GM21723 (cell line): Measurements from ENCODE around the gene DGKD.
"Not testable (repeated sequence)": the region's sequence is repeated elsewhere in the genome, so short reads cannot be mapped to it uniquely, and the experiment has no call there.

ENCODE experiments used
- ATAC-seq: cut with Tn5 transposase; IDR thresholded peaks from one replicate; pipeline ENCODE4 v1.9.1; 2021; ENCODE audit warnings: mild to moderate bottlenecking, moderate library complexity; ENCODE audit not compliant: unreplicated experiment

The DGKD gene

DNA sequence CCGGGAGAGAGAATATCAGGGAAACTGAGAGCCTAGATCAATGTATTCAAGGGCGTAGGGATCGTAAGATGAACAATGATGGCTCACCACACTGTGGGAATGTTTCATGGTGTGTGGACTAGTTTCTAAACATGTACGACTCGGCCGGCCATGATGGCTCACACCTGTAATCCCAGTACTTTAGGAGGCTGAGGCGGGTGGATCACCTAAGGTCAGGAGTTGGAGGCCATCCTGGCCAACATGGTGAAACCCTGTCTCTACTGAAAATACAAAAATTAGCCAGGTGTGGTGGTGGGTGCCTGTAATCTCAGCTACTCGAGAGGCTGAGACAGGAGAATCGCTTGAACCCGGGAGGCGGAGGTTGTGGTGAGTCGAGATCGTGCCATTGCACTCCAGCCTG, 18.2 kb upstream of the DGKD start:
- not testable (repeated sequence) for ATAC-seq

DNA sequence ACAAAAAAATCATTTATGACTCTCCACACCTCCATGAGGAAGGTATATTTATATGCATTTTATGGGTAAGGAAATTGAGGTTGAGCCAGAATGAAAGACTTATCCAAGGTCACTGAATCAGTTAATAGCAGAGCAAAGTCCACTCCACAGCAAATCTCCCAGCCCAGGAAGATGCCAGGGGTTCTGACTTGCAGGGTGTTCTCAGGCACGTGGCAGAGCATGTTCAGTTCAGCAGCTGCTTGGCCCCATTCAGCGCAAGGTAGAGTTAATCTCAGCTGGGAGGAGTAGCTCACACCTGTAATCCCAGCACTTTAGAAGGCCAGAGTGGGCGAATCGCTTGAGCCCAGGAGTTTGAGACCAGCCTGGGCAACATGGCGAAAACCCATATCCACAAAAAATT, 17.8 kb upstream of the DGKD start:
- no peak for ATAC-seq

DNA sequence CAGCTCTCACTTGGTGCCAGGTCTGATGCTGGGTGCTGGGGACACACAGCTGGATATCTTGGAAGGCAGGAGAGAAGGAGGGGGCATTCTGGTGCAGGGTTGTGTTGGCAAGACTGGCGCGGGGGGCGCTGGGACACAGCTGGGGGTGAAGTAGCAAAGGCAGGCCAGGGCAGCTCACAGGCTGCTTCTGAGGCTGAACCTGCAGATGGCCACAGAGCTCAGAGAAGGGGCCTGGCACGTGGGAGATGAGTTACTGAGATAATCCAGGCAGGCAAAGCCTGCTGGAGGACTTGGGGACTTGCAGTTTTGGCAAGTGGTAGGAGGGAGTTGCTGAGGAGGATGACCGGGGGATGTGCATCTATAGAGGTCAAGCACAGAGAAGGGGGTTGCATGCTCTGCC, 16.2 kb upstream of the DGKD start:
- no peak for ATAC-seq

DNA sequence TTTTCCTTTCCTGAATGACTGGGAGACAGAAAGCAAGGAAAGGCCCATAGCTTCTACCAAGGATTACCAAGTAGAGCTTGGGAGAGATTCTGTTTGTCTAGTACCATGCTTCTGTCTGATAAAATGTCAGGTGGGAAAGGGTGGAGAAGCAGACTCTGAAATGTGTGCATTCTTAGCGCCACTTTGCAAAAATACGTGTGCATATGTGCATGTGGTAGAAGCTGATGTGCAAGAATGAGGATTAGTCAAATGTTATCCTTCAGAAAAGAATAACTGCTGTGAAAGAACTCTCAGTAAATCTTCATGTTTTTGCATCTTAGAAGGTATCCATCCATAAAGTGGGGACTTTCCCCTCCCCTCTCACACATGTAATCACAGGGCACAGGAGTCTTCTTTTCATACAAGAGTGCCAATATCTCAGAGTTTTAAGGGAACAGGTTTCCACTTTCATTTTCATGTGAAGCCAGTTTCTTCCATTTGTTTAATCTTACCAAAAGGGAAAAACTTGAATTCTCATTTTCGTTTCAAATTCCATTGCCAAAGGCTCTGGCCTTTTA, 15.4 kb upstream of the DGKD start:
- no peak for ATAC-seq

DNA sequence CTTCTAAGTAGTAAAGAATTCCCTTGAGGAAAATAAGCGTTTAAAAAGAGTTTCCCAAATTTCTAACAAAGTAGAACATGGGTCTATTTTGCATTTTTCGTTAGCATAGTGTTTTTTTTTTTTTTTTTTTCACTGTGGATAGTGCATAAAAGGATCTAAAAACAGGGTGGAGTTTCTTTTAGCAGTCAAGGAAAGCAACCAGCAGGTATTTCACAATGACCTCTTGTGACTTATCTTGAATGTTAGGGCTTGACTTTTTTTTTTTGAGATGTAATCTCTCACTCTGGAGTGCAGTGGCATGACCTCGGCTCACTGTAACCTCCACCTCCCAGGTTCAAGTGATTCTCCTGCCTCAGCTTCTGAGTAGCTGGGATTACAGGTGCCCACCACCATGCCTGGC, 14.9 kb upstream of the DGKD start:
- no peak for ATAC-seq

- ATAC-seq: no peak
Measured at GRCh38 chr2:233341296-233341695, 13.0 kb upstream of the DGKD start.

GRCh38 chr2:233342301-233342700, 12.0 kb upstream of the DGKD start:
- no peak for ATAC-seq

DNA sequence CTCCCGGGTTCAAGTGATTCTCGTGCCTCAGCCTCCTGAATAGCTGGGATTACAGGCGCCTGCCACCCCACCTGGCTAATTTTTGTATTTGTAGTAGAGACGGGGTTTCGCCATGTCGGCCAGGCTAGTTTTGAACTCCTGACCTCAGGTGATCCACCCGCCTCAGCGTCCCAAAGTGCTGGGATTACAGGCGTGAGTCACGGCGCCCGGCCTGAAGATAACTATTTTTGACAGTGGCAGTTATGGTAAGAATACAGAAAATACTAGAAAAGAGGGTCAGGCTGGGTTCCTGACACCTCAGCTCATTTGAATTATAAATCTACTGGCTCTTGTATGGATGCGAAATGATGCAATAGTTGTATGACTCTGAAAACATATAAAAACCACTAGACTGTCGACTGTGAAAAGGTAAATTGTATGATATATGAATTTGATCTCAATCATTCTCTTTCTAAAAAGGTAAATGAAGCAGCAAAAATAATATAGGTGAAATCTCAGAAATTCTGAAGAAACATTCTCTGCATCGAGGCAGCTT, 11.1 kb upstream of the DGKD start:
- ATAC-seq: no peak

GRCh38 chr2:233346376-233346775, 7.9 kb upstream of the DGKD start:
- ATAC-seq: no peak

DNA sequence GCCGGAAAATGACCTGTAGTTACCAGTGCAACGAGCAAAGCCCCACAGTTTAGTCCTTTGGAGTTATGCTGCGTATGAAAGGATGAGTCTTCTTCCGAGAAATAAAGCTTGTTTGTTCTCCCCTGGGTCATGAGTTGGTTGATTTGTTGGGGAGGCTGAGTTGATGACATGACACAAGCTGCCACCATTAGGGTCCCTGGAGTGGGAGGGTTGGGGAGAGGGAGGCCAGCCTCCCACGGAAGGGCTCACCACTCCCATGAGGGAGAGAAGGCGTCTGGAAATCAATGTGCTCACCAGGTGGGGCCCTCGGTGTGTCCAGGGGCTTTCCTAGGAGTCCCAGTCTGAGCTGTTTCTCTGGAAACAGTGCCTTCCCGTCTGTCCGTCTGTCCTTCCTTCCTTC, 7.4 kb upstream of the DGKD start:
- no peak for ATAC-seq

DNA sequence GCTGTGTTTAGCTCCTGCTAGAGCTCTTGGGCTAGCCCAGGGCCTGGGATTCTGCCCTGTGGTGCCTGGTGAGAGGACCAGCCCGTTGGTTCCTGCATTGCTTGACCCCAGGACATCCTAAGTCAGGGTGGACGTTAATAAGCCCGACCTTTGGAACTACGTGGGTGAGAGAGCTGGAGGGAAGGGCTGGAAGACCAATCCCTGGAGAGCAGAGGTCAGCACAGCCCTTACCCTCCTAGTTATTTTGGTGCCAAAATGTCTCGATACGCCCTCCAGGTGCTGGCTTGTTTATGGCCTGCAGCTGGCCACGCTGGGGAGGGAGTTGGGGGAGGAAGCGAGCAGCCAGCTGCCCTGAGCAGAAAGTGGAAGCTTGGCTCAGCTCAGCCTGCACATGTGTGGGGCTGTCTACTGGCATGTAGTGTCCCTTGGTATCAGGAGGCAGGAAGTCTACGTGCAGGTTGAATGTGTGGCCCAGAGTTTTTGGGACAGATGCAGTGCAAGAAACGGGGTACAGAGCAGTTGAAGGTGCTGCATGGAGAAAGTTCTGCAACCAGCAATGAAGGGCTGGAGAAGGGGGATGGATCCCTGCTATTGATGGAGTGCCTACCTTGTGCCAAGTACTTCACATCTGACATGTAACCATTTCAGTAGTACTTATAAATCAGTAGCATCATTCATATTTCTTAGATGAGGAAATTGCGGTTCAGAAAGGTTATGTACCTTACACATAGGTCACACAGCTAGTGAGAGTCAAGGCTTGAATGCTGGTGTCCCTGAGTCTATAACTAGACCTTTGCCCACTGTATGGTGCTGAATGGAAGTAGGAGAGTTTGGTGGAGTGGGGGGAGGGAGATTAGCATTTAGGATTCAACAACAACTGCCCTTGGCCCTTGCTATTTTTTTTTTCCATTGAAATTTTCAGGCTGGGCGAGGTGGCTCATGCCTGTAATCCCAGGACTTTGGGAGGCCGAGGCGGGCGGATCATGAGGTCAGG, 5.0 kb upstream of the DGKD start:
- ATAC-seq: peak; percentile 64

DNA sequence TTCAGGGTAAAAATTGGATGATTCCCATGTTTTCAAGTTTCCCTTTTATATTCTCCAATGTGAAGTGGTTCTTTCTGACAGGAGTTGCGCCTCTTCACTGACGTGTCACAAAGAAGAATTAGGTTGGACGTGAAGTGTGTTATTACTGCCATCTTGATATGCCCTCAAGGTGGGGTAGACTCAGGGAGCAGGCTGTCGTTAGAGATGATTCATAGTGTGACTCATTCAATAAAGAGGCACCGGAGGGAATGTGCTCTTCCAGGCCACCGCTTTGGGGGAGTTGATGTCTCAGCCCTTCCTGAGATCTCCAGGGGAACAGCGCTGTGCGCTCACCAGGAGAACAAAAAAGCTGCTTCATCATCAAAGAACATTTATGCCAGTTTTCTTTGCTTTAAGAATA, 3.6 kb upstream of the DGKD start:
- no peak for ATAC-seq

- no peak for ATAC-seq
Measured at GRCh38 chr2:233351423-233351822, 2.9 kb upstream of the DGKD start.

GRCh38 chr2:233352141-233352842, 2.0 kb upstream of the DGKD start:
- no peak for ATAC-seq

GRCh38 chr2:233353101-233353768, 1.1 kb upstream of the DGKD start:
- ATAC-seq: peak; percentile 21

DNA sequence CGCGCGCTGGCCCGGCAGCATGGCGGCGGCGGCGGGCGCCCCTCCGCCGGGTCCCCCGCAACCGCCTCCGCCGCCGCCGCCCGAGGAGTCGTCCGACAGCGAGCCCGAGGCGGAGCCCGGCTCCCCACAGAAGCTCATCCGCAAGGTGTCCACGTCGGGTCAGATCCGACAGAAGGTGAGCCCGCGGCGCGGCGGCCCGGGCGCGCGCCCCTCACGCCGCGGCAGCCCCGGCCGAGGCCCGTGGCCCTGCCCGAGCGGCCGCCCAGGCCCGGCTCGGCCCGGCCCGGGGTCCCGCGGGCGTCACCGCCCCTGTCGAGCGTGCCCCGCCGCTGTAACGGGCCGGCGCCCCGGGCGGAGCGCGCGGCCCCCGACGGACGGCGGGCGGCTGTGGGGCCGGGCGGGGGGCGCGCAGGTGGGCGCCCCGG, 218 bp downstream of the DGKD start:
- peak; percentile 42 for ATAC-seq

- peak; percentile 2 for ATAC-seq
Measured at GRCh38 chr2:233354971-233355574, 779 bp downstream of the DGKD start.

DNA sequence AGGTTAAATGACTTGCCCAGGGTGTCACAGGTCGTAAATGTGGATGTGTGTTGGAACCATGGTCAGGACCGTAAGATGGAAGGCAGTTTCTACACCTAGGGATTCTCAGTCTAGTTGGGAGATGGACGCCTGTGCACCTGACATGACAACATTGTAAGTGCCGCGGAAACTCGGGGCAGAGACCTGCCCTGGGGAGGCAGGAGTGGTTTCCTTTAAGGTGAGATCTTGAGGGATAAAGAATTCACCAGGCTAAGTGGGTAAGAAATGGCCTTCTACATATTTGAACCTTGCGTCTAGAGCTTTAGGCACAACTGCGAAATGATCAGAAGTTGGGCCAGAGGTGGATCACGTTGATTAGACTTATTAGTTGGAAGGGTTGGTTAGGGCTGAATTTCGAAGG, 1.6 kb downstream of the DGKD start:
- no peak for ATAC-seq

- no peak for ATAC-seq
Measured at GRCh38 chr2:233356546-233357308, 2.4 kb downstream of the DGKD start.

DNA sequence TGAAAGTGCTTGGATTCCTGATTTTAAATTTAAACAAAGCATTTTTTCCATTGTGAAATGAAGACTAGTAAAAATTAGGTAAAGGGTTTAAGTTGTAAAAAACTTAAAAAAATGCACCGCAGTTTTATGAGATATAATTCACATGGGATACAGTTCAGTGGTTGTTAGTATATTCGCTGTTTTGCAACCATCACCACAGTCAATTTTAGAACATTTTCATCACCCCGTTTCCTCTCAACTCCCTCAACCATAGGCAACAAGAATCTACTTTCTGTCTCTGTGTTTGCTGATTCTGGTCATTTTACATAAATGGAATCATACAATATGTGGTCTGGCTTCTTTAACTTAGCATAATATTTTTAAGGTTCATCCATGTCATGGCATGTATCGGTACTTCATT, 4.0 kb downstream of the DGKD start:
- ATAC-seq: no peak
